Measurements from ENCODE around the gene NOB1. TPM values are rescaled to one million over a fixed set of nuclear protein-coding genes. Genes with fewer than 3 reads are reported as not detected.

Gene NOB1
- total and polyA plus RNA-seq, 2 donors (not counting 1 experiment from before 2014, with no cell fraction given): 42.3 to 44.9 TPM

DNA sequence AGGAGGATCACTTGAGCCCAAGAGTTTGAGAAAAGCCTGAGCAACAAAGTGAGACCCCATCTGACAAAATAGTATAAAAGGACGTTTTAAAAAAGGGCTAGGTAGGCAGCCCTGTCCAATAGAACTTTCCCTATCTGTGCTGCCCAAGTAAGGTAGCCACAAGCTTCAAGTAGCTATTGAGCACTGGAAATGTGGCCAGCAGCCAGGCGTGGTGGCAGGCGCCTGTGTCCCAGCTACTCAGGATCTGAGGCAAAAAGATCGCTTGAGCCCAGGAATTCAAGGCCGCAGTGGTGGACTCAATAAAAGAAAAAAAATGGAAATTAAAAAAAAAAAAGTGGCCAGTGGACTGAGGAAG lies 26.8 kb downstream of the NOB1 start:
- Mint-ChIP-seq H3K4me3 (peak overlapping the region; percentile 12), H3K4me1 (peaks cover 17% of the 10 kb centered on the region), H3K27ac (no peak overlapping the region), H3K27me3 (no peaks in the 10 kb centered on the region), H3K9me3 (ENCODE audit: insufficient read depth) (no peaks in the 10 kb centered on the region)
- no peak for ATAC-seq (ENCODE audit: low read depth)
- no peaks in the 10 kb centered on the region for H3K27me3 ChIP-seq (replicated peaks in 1 of 4; ENCODE audit: control extremely low read depth in 1 of 4, control insufficient read depth in 3 of 4, insufficient read depth in 4 of 4, low read length in 3 of 4)
- H3K9me3 ChIP-seq (ENCODE audit: control extremely low read depth in 1 of 3, control insufficient read depth in 2 of 3, insufficient read depth in 1 of 3, low read length in 2 of 3): no peaks in the 10 kb centered on the region
- no peak for DNase-seq
- no peaks in the 10 kb centered on the region for H4K20me1 ChIP-seq (ENCODE audit: control insufficient read depth, insufficient read depth, low read length, poor library complexity, severe bottlenecking)
- H3K4me1 ChIP-seq (ENCODE audit: control insufficient read depth in 2 of 2, insufficient read depth in 2 of 2, low read length in 2 of 2): peaks cover 11 to 15% of the 10 kb centered on the region in 2 donors
- H3K79me2 ChIP-seq (ENCODE audit: control insufficient read depth, insufficient read depth, low read length): no peaks in the 10 kb centered on the region
- WGBS (ENCODE audit: insufficient coverage): 98% methylated on average over 4 of the region's 5 CpGs
- H3K4me2 ChIP-seq (replicated peaks; ENCODE audit: low read depth, low read length, poor library complexity, severe bottlenecking): no peak overlapping the region
- no peak overlapping the region for H3K27ac ChIP-seq (ENCODE audit: low read length in 2 of 2)
- no peaks in the 10 kb centered on the region for H3K36me3 ChIP-seq (replicated peaks in 1 of 2; ENCODE audit: control extremely low read depth in 1 of 2, control insufficient read depth in 1 of 2, extremely low read depth in 1 of 2, insufficient read depth in 2 of 2, low read length in 1 of 2)
- CTCF ChIA-PET: interaction anchor here (1.0 to 2.0 kb wide), 3 partner anchors 19 to 27 kb away, joined by 3 to 10 read pairs (median 3); partner anchors contain the start of gene NOB1
- no peak for TF ChIP-seq EZH2 (IDR thresholded peaks at IDR 0.05; ENCODE audit: borderline replicate concordance, insufficient read depth, low read depth, low read length, poor library complexity, severe bottlenecking)
- TF ChIP-seq, protein P1, sequence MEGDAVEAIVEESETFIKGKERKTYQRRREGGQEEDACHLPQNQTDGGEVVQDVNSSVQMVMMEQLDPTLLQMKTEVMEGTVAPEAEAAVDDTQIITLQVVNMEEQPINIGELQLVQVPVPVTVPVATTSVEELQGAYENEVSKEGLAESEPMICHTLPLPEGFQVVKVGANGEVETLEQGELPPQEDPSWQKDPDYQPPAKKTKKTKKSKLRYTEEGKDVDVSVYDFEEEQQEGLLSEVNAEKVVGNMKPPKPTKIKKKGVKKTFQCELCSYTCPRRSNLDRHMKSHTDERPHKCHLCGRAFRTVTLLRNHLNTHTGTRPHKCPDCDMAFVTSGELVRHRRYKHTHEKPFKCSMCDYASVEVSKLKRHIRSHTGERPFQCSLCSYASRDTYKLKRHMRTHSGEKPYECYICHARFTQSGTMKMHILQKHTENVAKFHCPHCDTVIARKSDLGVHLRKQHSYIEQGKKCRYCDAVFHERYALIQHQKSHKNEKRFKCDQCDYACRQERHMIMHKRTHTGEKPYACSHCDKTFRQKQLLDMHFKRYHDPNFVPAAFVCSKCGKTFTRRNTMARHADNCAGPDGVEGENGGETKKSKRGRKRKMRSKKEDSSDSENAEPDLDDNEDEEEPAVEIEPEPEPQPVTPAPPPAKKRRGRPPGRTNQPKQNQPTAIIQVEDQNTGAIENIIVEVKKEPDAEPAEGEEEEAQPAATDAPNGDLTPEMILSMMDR (IDR thresholded peaks at IDR 0.05): no peak
- POLR2A ChIA-PET: no interaction called here
- H3K4me3 ChIP-seq (ENCODE audit: control extremely low read depth in 1 of 5, extremely low read depth in 1 of 5, insufficient read depth in 1 of 5, low read depth in 2 of 5, low read length in 4 of 5): no peak overlapping the region
- no peak overlapping the region for H3K9ac ChIP-seq (ENCODE audit: low read length)
- no peak overlapping the region for H2AFZ ChIP-seq (ENCODE audit: insufficient read depth, low read depth, low read length, poor library complexity, severe bottlenecking)
- intact Hi-C loops (cut with micrococcal nuclease): no loop called here

DNA sequence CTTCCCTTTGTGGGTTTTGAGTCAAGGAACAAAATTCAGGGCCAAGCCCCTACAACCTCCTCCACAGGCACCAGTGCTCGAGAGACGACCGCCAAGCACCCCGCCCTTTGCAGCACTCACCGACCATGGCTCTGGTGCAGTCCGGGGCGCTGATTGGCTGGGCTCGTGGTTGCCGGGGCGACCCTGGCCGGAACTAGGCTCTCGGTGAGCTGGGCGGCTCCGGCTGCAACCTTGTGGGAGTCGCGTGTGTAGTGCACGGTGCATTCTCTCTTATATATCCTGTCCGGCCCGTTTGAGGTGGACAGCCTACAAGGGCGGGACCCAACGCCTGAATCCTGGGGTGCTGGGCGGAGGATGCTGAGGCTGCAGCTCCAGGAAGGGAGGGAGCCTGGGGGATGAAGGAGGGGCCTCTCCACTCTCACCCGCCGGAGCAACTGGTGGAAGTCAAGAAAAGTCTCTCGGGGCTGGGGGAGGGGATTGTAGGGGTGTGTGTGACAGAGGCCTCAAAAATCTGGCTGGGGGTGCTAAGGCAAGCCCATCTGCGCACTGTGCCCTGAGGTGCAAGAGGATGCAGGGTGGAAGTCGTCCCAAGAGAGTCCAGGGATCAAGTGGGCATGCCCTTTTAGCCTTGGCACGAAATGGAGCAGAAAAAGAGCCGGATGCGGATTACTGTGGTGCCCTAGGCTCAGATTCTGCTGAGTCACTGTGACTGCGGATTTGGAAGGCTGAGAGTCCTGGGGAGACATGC lies 28.2 kb downstream of the NOB1 start, which contains the start of gene NQO1:
Gene NQO1, minus strand, starts transcription at position 248 of the 748 bp plus-strand sequence. Its CDS starts 121 bp downstream, at position 127.
- Histone ChIP-seq H3K4me2 (replicated peaks; ENCODE audit: low read depth, low read length, poor library complexity, severe bottlenecking) (peak within 1 kb of the TSS; percentile 90), H3K4me1 (ENCODE audit: control insufficient read depth in 2 of 2, insufficient read depth in 2 of 2, low read length in 2 of 2) (peaks cover 11 to 15% of the 10 kb centered on the region in 2 donors), H3K27me3 (replicated peaks in 1 of 4; ENCODE audit: control extremely low read depth in 1 of 4, control insufficient read depth in 3 of 4, insufficient read depth in 4 of 4, low read length in 3 of 4) (no peaks in the 10 kb centered on the region), H3K36me3 (replicated peaks in 1 of 2; ENCODE audit: control extremely low read depth in 1 of 2, control insufficient read depth in 1 of 2, extremely low read depth in 1 of 2, insufficient read depth in 2 of 2, low read length in 1 of 2) (no peaks in the 10 kb centered on the region), H3K27ac (ENCODE audit: low read length in 2 of 2) (peak within 1 kb of the TSS; percentile 47 to 66), H3K9me3 (ENCODE audit: control extremely low read depth in 1 of 3, control insufficient read depth in 2 of 3, insufficient read depth in 1 of 3, low read length in 2 of 3) (no peaks in the 10 kb centered on the region), H3K4me3 (ENCODE audit: control extremely low read depth in 1 of 5, extremely low read depth in 1 of 5, insufficient read depth in 1 of 5, low read depth in 2 of 5, low read length in 4 of 5) (peak within 1 kb of the TSS; percentile 59 to 68 (median 60)), H3K79me2 (ENCODE audit: control insufficient read depth, insufficient read depth, low read length) (no peaks in the 10 kb centered on the region), H3K9ac (ENCODE audit: low read length) (peak within 1 kb of the TSS; percentile 61), H4K20me1 (ENCODE audit: control insufficient read depth, insufficient read depth, low read length, poor library complexity, severe bottlenecking) (no peaks in the 10 kb centered on the region), H2AFZ (ENCODE audit: insufficient read depth, low read depth, low read length, poor library complexity, severe bottlenecking) (peak within 1 kb of the TSS; percentile 91)
- peak; percentile 86 for DNase-seq
- ChIA-PET POLR2A (interaction anchor here (0.6 to 1.4 kb wide), 3 partner anchors 28 to 341 kb away, joined by 3 to 6 read pairs (median 3); partner anchors contain the start of genes NOB1, TERF2 and WWP2), CTCF (interaction anchor here (0.7 to 2.2 kb wide), 4 partner anchors 16 to 331 kb away, joined by 3 to 10 read pairs (median 6); partner anchors contain the start of gene NOB1)
- Mint-ChIP-seq H3K27me3 (no peaks in the 10 kb centered on the region), H3K4me3 (peak within 1 kb of the TSS; percentile 99), H3K4me1 (peaks cover 17% of the 10 kb centered on the region), H3K27ac (peak within 1 kb of the TSS; percentile 96), H3K9me3 (ENCODE audit: insufficient read depth) (no peaks in the 10 kb centered on the region)
- ATAC-seq (ENCODE audit: low read depth): peak; percentile 99
- TF ChIP-seq EZH2 (IDR thresholded peaks at IDR 0.05; ENCODE audit: borderline replicate concordance, insufficient read depth, low read depth, low read length, poor library complexity, severe bottlenecking): no peak
- TF ChIP-seq, protein P1 (IDR thresholded peaks at IDR 0.05): no peak
- WGBS (ENCODE audit: insufficient coverage): 1% methylated on average over 30 of the region's 31 CpGs
- intact Hi-C loops (cut with micrococcal nuclease): loop anchor here (1.0 kb wide), 4 partner anchors 17 to 302 kb away; partner anchors contain the start of genes CYB5B, NOB1 and WWP2

Data from B cell (primary cell).